Measurements from ENCODE around the gene TAPT1. TPM values are rescaled to one million over a fixed set of nuclear protein-coding genes. Genes with fewer than 3 reads are reported as not detected.

Gene TAPT1
- total and polyA plus RNA-seq, 2 of the 13 experiments (the other 11 are each of a cell fraction or from before 2014, with no cell fraction given) = 24.5 to 25.3 TPM

DNA sequence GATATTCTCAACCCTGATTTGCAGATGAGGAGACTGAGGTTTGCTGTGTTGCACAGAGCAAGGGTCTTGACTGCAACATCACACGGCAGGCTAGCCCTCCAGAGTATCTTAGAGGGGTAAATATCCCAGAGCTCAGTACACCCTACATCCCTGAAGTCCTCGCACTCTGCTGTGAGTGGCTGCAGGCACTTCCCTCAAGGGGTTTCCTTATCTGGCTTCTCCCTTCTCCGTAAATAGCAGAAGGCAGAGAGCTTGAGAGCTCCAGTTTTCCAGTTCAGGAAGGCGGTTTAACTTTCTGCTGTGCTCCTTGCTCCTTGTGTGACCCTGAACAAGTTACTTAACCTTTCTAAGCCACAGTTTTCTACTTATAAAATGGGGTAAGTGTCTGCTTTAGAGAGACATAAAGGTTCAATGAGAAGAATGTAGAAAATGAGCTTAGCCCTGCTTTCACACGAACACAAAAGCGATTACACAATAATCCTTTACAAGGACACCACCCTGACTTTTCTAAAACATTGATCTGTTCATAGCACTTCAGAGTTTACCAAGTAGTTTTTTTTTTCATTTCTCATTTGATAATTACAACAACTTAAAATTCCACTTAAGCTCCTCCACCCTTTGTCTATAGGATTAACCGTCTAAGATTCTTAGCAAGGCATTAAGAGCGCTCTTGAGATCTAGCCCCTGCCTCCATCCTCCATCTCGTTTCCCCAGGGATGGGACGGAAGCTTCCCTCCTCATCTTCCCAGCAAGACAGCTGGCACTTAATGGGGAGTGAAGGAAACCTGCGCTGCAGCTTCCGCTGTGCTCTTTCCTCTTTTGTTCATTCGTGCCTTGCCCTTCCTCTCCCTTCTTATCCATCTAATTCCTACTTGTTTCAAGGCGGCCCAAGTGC is 68.4 kb downstream of the TAPT1 start:
- FAIRE-seq (peak; percentile 49), ATAC-seq (peak; percentile 55)

More for the DNA sequence above, 68.4 kb downstream of the TAPT1 start:
- Histone ChIP-seq H3K27ac (ENCODE audit: extremely low read length, insufficient read depth, low read length) (no peak overlapping the region), H3K4me2 (ENCODE audit: low read depth, low read length) (0 out of 2 replicates have a peak overlapping the region, but pooled peaks have one; percentile 23), H3K4me1 (ENCODE audit: insufficient read depth, low read length) (peaks cover 19% of the 10 kb centered on the region), H3K36me3 (replicated peaks in 1 of 2; ENCODE audit: control insufficient read depth in 1 of 2, insufficient read depth in 2 of 2, low read length in 2 of 2) (peaks cover 3 to 7% of the 10 kb centered on the region in 2 experiments; a peak in 1 of 5 replicates), H3K79me2 (ENCODE audit: insufficient read depth, low read length) (no peaks in the 10 kb centered on the region), H3K9me3 (ENCODE audit: low read length) (no peaks in the 10 kb centered on the region), H3K9ac (ENCODE audit: insufficient read depth, low read depth, low read length) (no peak overlapping the region), H3K27me3 (ENCODE audit: control insufficient read depth in 1 of 2, insufficient read depth in 2 of 2, low read length in 2 of 2) (no peaks in the 10 kb centered on the region), H2AFZ (ENCODE audit: low read length) (no peak overlapping the region), H3K4me3 (replicated peaks in 1 of 3; ENCODE audit: insufficient read depth in 1 of 3, low read depth in 2 of 3, low read length in 3 of 3) (no peak overlapping the region), H4K20me1 (ENCODE audit: insufficient read depth, low read length) (no peaks in the 10 kb centered on the region)
- 66% methylated on average over 14 of the region's 14 CpGs for WGBS (ENCODE audit: low lambda C conversion rate)
- no TSS peak for BruUV-seq (replicated peaks)
- CTCF ChIA-PET (ENCODE audit: low intra/inter-chr PET ratio, low total read pairs) = no interaction called here
- intact Hi-C loops (cut with micrococcal nuclease; ENCODE audit: unreplicated experiment) = loop anchor here (1.0 kb wide), 1 partner anchor 17 kb away; no protein-coding TSS in a partner anchor
- no peak for TF ChIP-seq NFIB (CRISPR knock-in tag; IDR thresholded peaks at IDR 0.05; ENCODE audit: borderline replicate concordance)
- TF ChIP-seq, protein P1, sequence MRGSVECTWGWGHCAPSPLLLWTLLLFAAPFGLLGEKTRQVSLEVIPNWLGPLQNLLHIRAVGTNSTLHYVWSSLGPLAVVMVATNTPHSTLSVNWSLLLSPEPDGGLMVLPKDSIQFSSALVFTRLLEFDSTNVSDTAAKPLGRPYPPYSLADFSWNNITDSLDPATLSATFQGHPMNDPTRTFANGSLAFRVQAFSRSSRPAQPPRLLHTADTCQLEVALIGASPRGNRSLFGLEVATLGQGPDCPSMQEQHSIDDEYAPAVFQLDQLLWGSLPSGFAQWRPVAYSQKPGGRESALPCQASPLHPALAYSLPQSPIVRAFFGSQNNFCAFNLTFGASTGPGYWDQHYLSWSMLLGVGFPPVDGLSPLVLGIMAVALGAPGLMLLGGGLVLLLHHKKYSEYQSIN (CRISPR knock-in tag; IDR thresholded peaks at IDR 0.05; ENCODE audit: borderline replicate concordance) = no peak
- no peak for TF ChIP-seq SMARCE1 (IDR thresholded peaks at IDR 0.05; ENCODE audit: borderline replicate concordance)
- peak; percentile 89 for TF ChIP-seq CEBPB (IDR thresholded peaks at IDR 0.05; ENCODE audit: borderline replicate concordance, low read depth, low read length)
- TF ChIP-seq ZNF83 (CRISPR knock-in tag; IDR thresholded peaks at IDR 0.05; ENCODE audit: borderline replicate concordance) = no peak
- TF ChIP-seq BCL6 (CRISPR knock-in tag; IDR thresholded peaks at IDR 0.05) = 0 out of 2 replicates have a peak, but pooled peaks have one; percentile 4
- TF ChIP-seq EHMT2 (IDR thresholded peaks at IDR 0.05; ENCODE audit: borderline replicate concordance, low read depth, low read length) = no peak
- no peak for TF ChIP-seq ZNF784 (CRISPR knock-in tag; IDR thresholded peaks at IDR 0.05; ENCODE audit: borderline replicate concordance)
- no peak for TF ChIP-seq FOXK2 (IDR thresholded peaks at IDR 0.05)
- TF ChIP-seq ZNF10 (CRISPR knock-in tag; IDR thresholded peaks at IDR 0.05; ENCODE audit: borderline replicate concordance, low read depth) = no peak
- no peak for TF ChIP-seq NFIC (IDR thresholded peaks at IDR 0.05; ENCODE audit: low read length)
- no peak for TF ChIP-seq SOX6 (IDR thresholded peaks at IDR 0.05)
- peak; percentile 21; the same call in 1 of the 2 replicates for TF ChIP-seq SOX6 (CRISPR knock-in tag; IDR thresholded peaks at IDR 0.05)
- TF ChIP-seq SOX13 (IDR thresholded peaks at IDR 0.05) = no peak
- peak in 1 of 2 experiments; percentile 51; a peak in 1 of 4 replicates for TF ChIP-seq SOX13 (CRISPR knock-in tag; conservative IDR thresholded peaks at IDR 0.05 in 1 of 2, IDR thresholded peaks at IDR 0.05 in 1 of 2)
- 0 out of 2 replicates have a peak, but pooled peaks have one; percentile 10 for TF ChIP-seq POLR2G (IDR thresholded peaks at IDR 0.05; ENCODE audit: low read depth, low read length)
- TF ChIP-seq SMC3 (IDR thresholded peaks at IDR 0.05; ENCODE audit: low read length) = peak; percentile 13; the same call in 1 of the 2 replicates
- no peak for TF ChIP-seq ZNF510 (CRISPR knock-in tag; IDR thresholded peaks at IDR 0.05; ENCODE audit: low read depth)
- TF ChIP-seq CEBPG (CRISPR knock-in tag; IDR thresholded peaks at IDR 0.05) = peak; percentile 77
- TF ChIP-seq GATAD2A (CRISPR knock-in tag; IDR thresholded peaks at IDR 0.05) = peak; percentile 44; the same call in 1 of the 2 replicates
- DNase-seq (ENCODE audit: low spot score) = peak; percentile 26
- POLR2A ChIA-PET = no interaction called here
- in situ Hi-C loops (cut with HindIII; ENCODE audit: extremely low pct_ligation_motif_present, low pct_unique_long_range_greater_than_20kb) = loop anchor here (5.0 kb wide), 1 partner anchor 66 kb away; no protein-coding TSS in a partner anchor

Data from HepG2 (cell line).